ENCODE measurements around the gene ZNF587B. TPM values are rescaled to one million over a fixed set of nuclear protein-coding genes. Genes with fewer than 3 reads are reported as not detected.
"Not testable (repeated sequence)": the region's sequence is repeated elsewhere in the genome, so short reads cannot be mapped to it uniquely, and the experiment has no call there.

ZNF587B gene
- total RNA-seq, 2 donors from 2014 or later: 18.7 to 36.6 TPM

GRCh38 chr19:57800696-57801095 lies 29.4 kb upstream of the ZNF587B start:
- no peaks in the 10 kb centered on the region for H3K9me3 ChIP-seq
- 77 to 92% methylated on average over 5 of the region's 5 CpGs for WGBS, 2 donors
- intact Hi-C loops (cut with DNase I): no loop called here
- H3K27me3 ChIP-seq: no peaks in the 10 kb centered on the region
- TF ChIP-seq CTCF (IDR thresholded peaks at IDR 0.05) (no peak), POLR2A (IDR thresholded peaks at IDR 0.05) (no peak)
- no peaks in the 10 kb centered on the region for H3K36me3 ChIP-seq (replicated peaks in 1 of 2; ENCODE audit: insufficient read depth in 1 of 2, low read depth in 2 of 2)
- peaks cover 9% of the 10 kb centered on the region for H3K4me1 ChIP-seq
- ATAC-seq: no peak
- H3K27ac ChIP-seq: no peak overlapping the region
- no peak for DNase-seq
- no peak overlapping the region for H3K4me3 ChIP-seq

GRCh38 chr19:57802269-57802668 lies 27.8 kb upstream of the ZNF587B start:
- Histone ChIP-seq H3K4me3 (no peak overlapping the region), H3K4me1 (peaks cover 15% of the 10 kb centered on the region), H3K27me3 (no peaks in the 10 kb centered on the region), H3K36me3 (replicated peaks in 1 of 2; ENCODE audit: insufficient read depth in 1 of 2, low read depth in 2 of 2) (no peaks in the 10 kb centered on the region), H3K9me3 (no peaks in the 10 kb centered on the region), H3K27ac (no peak overlapping the region)
- no peak for DNase-seq
- 87 to 92% methylated on average over 4 of the region's 4 CpGs for WGBS, 2 donors
- TF ChIP-seq CTCF (IDR thresholded peaks at IDR 0.05) (no peak), POLR2A (IDR thresholded peaks at IDR 0.05) (no peak)
- intact Hi-C loops (cut with DNase I): no loop called here
- ATAC-seq: no peak

GRCh38 chr19:57803265-57803593 lies 26.9 kb upstream of the ZNF587B start:
- Histone ChIP-seq H3K4me1 (peaks cover 15% of the 10 kb centered on the region), H3K4me3 (peak overlapping the region in 1 of 2 donors; percentile 13), H3K27ac (peak overlapping the region in 3 of 4 donors; percentile 66 to 86 (median 68)), H3K36me3 (replicated peaks in 1 of 2; ENCODE audit: insufficient read depth in 1 of 2, low read depth in 2 of 2) (peaks cover 0 to 2% of the 10 kb centered on the region in 2 donors), H3K9me3 (no peaks in the 10 kb centered on the region), H3K27me3 (no peaks in the 10 kb centered on the region)
- DNase-seq: no peak
- ATAC-seq: no peak
- 24 to 48% methylated on average over 6 of the region's 6 CpGs for WGBS, 2 donors
- no peak for TF ChIP-seq CTCF (IDR thresholded peaks at IDR 0.05)
- no peak for TF ChIP-seq POLR2A (IDR thresholded peaks at IDR 0.05)
- intact Hi-C loops (cut with DNase I): no loop called here

GRCh38 chr19:57803594-57804325 lies 26.3 kb upstream of the ZNF587B start:
- DNase-seq (no peak), ATAC-seq (peak; percentile 45)
- peaks cover 15% of the 10 kb centered on the region for H3K4me1 ChIP-seq
- intact Hi-C loops (cut with DNase I): no loop called here
- H3K9me3 ChIP-seq: no peaks in the 10 kb centered on the region
- H3K27ac ChIP-seq: peak overlapping the region in 3 of 4 donors; percentile 66 to 86 (median 68)
- TF ChIP-seq POLR2A (IDR thresholded peaks at IDR 0.05) (peak in 2 of 3 donors; percentile 32 to 42), CTCF (IDR thresholded peaks at IDR 0.05) (no peak)
- peaks cover 0 to 3% of the 10 kb centered on the region in 2 donors for H3K36me3 ChIP-seq (replicated peaks in 1 of 2; ENCODE audit: insufficient read depth in 1 of 2, low read depth in 2 of 2)
- peak overlapping the region in 1 of 2 donors; percentile 13 for H3K4me3 ChIP-seq
- H3K27me3 ChIP-seq: no peaks in the 10 kb centered on the region
- 23 to 28% methylated on average over 19 of the region's 19 CpGs for WGBS, 2 donors

GRCh38 chr19:57807541-57807940 lies 22.6 kb upstream of the ZNF587B start:
- TF ChIP-seq POLR2A (IDR thresholded peaks at IDR 0.05): no peak
- TF ChIP-seq CTCF (IDR thresholded peaks at IDR 0.05): no peak
- Histone ChIP-seq H3K9me3 (no peaks in the 10 kb centered on the region), H3K4me1 (peaks cover 34% of the 10 kb centered on the region), H3K4me3 (no peak overlapping the region), H3K27ac (no peak overlapping the region), H3K27me3 (no peaks in the 10 kb centered on the region), H3K36me3 (replicated peaks in 1 of 2; ENCODE audit: insufficient read depth in 1 of 2, low read depth in 2 of 2) (peaks cover 0 to 3% of the 10 kb centered on the region in 2 donors)
- intact Hi-C loops (cut with DNase I): no loop called here
- no peak for DNase-seq
- no peak for ATAC-seq
- WGBS, 2 donors: 85 to 100% methylated on average over 2 of the region's 2 CpGs

GRCh38 chr19:57810410-57811295 lies 19.4 kb upstream of the ZNF587B start:
- H3K36me3 ChIP-seq (replicated peaks in 1 of 2; ENCODE audit: insufficient read depth in 1 of 2, low read depth in 2 of 2); DNase-seq; ATAC-seq; H3K9me3 ChIP-seq; H3K4me3 ChIP-seq; H3K27me3 ChIP-seq; intact Hi-C loops (cut with DNase I): not testable (repeated sequence)
- 67 to 68% methylated on average over 17 of the region's 17 CpGs for WGBS, 2 donors
- Histone ChIP-seq H3K4me1 (peaks cover 48% of the 10 kb centered on the region), H3K27ac (peak overlapping the region in 3 of 4 donors; percentile 12 to 57 (median 27))

Measured in body of pancreas (tissue), 4 donors.